Measurements from ENCODE around the gene LYSMD4.

GRCh38 chr15:99741835-99742234 lies 8.6 kb upstream of the LYSMD4 start:
- TF ChIP-seq GLIS3 (CRISPR knock-in tag; IDR thresholded peaks at IDR 0.05), result no peak
- no peak for TF ChIP-seq CREB5 (CRISPR knock-in tag; IDR thresholded peaks at IDR 0.05; ENCODE audit: low read depth)
- TF ChIP-seq TCF4 (CRISPR knock-in tag; IDR thresholded peaks at IDR 0.05; ENCODE audit: borderline replicate concordance), result no peak
